Hepatocyte (in vitro differentiated cells): ENCODE measurements around the gene LYZL2.

Experiments
- CTCF ChIP-seq: fragments of 200-600 bp; sonication (generic); IDR thresholded peaks from 2 replicates; pipeline ENCODE4 v1.5.1; 2016; ENCODE audit warnings: antibody characterized with exemption, mild to moderate bottlenecking; ENCODE audit not compliant: poor library complexity
- EZH2 ChIP-seq: fragments of 200-600 bp; sonication (generic); IDR thresholded peaks from 2 replicates; pipeline ENCODE4 v1.6.1; 2016; ENCODE audit warnings: antibody characterized with exemption, mild to moderate bottlenecking, borderline replicate concordance
- EZH2phosphoT487 ChIP-seq: fragments of 200-600 bp; sonication (generic); IDR thresholded peaks from one replicate; pipeline ENCODE4 v1.6.1; 2018; ENCODE audit warnings: antibody characterized with exemption, mild to moderate bottlenecking, low read depth, moderate library complexity; ENCODE audit not compliant: unreplicated experiment, severe bottlenecking

DNA sequence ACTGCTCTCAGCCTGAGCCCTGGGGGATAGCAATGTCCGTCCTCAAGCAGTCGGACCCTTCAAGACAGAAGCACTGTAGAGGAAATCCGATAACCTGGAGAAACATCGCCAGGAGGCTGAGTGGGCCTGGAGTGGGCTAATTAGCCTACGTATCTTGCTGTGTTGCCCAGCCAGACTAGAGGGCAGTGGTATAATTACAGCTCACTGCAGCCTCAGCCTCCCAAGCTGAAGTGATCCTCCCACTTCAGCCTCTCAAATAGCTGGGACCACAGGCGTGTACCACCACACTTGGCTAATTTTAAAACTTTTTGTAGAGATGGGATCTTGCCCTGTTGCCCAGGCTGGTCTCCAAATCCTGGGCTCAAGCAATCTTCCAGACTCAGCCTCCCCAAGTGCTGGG is 21.7 kb downstream of the LYZL2 start:
- TF ChIP-seq CTCF (no peak), EZH2 (no peak), EZH2phosphoT487 (no peak)
